ENCODE measurements around the gene COMT. TPM values are rescaled to one million over a fixed set of nuclear protein-coding genes. Genes with fewer than 3 reads are reported as not detected.

The COMT gene
- total and polyA plus RNA-seq, 4 donors = 75.3 to 430 (median 146) TPM

GRCh38 chr22:19898831-19899567, 42.6 kb upstream of the COMT start:
- no peak overlapping the region for H3K9ac ChIP-seq (ENCODE audit: low read depth in 1 of 2, low read length in 2 of 2)
- H3K27ac ChIP-seq (ENCODE audit: low read depth in 1 of 2, low read length in 2 of 2) = no peak overlapping the region
- no peaks in the 10 kb centered on the region for H3K9me3 ChIP-seq (ENCODE audit: control insufficient read depth in 4 of 4, low read length in 3 of 4)
- H3K4me1 ChIP-seq (ENCODE audit: control insufficient read depth in 4 of 4, insufficient read depth in 4 of 4, low read length in 3 of 4) = peaks cover 0 to 4% (median 1%) of the 10 kb centered on the region in 4 donors
- DNase-seq (ENCODE audit: low spot score) = no peak
- H3K27me3 ChIP-seq (ENCODE audit: control insufficient read depth in 4 of 4, insufficient read depth in 4 of 4, low read length in 3 of 4) = no peaks in the 10 kb centered on the region
- no peak overlapping the region for H3K4me3 ChIP-seq (ENCODE audit: low read depth in 1 of 3, low read length in 3 of 3)
- WGBS = 92% methylated on average over 16 of the region's 16 CpGs
- TF ChIP-seq SP1 (IDR thresholded peaks at IDR 0.05) (no peak), EGR1 (IDR thresholded peaks at IDR 0.05; ENCODE audit: low read depth in 2 of 2) (no peak), RAD21 (IDR thresholded peaks at IDR 0.05) (no peak), REST (IDR thresholded peaks at IDR 0.05) (no peak), RXRA (IDR thresholded peaks at IDR 0.05) (no peak), JUND (IDR thresholded peaks at IDR 0.05) (no peak), ZBTB33 (IDR thresholded peaks at IDR 0.05) (no peak), MAX (IDR thresholded peaks at IDR 0.05) (no peak), YY1 (IDR thresholded peaks at IDR 0.05) (no peak), FOXA2 (IDR thresholded peaks at IDR 0.05) (no peak), ATF3 (IDR thresholded peaks at IDR 0.05) (no peak)
- H3K36me3 ChIP-seq (ENCODE audit: control insufficient read depth in 4 of 4, insufficient read depth in 3 of 4, low read depth in 1 of 4, low read length in 3 of 4) = peaks cover 6 to 34% (median 12%) of the 10 kb centered on the region in 4 donors

GRCh38 chr22:19900707-19901436, 40.7 kb upstream of the COMT start:
- WGBS = 76% methylated on average over 13 of the region's 13 CpGs
- Histone ChIP-seq H3K9ac (ENCODE audit: low read depth in 1 of 2, low read length in 2 of 2) (no peak overlapping the region), H3K36me3 (ENCODE audit: control insufficient read depth in 4 of 4, insufficient read depth in 3 of 4, low read depth in 1 of 4, low read length in 3 of 4) (peaks cover 3 to 24% (median 7%) of the 10 kb centered on the region in 4 donors), H3K4me1 (ENCODE audit: control insufficient read depth in 4 of 4, insufficient read depth in 4 of 4, low read length in 3 of 4) (peaks cover 0 to 4% (median 1%) of the 10 kb centered on the region in 4 donors), H3K27me3 (ENCODE audit: control insufficient read depth in 4 of 4, insufficient read depth in 4 of 4, low read length in 3 of 4) (no peaks in the 10 kb centered on the region), H3K9me3 (ENCODE audit: control insufficient read depth in 4 of 4, low read length in 3 of 4) (no peaks in the 10 kb centered on the region), H3K27ac (ENCODE audit: low read depth in 1 of 2, low read length in 2 of 2) (no peak overlapping the region), H3K4me3 (ENCODE audit: low read depth in 1 of 3, low read length in 3 of 3) (no peak overlapping the region)
- DNase-seq (ENCODE audit: low spot score) = no peak
- TF ChIP-seq HNF4A (conservative IDR thresholded peaks at IDR 0.05) = peak; percentile 52 to 74
- TF ChIP-seq HNF4G (IDR thresholded peaks at IDR 0.05) = no peak
- TF ChIP-seq RXRA (IDR thresholded peaks at IDR 0.05) = no peak
- peak in 1 of 2 donors; percentile 59 for TF ChIP-seq RAD21 (IDR thresholded peaks at IDR 0.05)
- TF ChIP-seq ATF3 (IDR thresholded peaks at IDR 0.05) = no peak

Data from liver (tissue), 9 donors.